ENCODE data around the gene CERS6. TPM values are rescaled to one million over a fixed set of nuclear protein-coding genes. Genes with fewer than 3 reads are reported as not detected.

Gene CERS6
- total RNA-seq, 2 donors from 2014 or later = 7.7 to 21.5 TPM

DNA sequence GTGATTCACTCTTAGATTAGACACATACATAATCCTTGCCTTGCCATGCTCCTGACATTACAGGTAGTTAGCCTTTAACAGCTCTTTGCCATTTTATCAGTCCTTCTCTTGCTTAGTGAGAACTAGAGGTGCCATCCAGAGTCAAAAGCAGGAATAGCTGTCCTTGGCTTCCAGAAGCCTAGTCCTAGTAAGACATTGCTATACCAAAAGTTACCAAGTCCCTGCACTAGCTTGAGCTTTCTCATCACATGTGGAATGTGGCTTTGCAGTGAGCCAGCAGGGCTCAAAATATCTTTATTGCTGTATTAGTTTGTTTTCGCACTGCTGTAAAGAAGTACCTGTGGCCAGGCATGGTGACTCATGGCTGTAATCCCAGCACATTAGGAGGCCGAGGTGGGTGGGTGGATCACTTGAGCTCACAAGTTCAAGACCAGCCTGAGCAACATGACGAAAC lies 241.6 kb downstream of the CERS6 start:
- Mint-ChIP-seq H3K36me3 (ENCODE audit: low read depth) (peaks cover 14% of the 10 kb centered on the region), H3K27me3 (no peaks in the 10 kb centered on the region), H3K4me1 (no peaks in the 10 kb centered on the region), H3K4me3 (no peak overlapping the region), H3K27ac (no peak overlapping the region), H3K9me3 (no peaks in the 10 kb centered on the region)
- no peak for ATAC-seq (replicated peaks)

DNA sequence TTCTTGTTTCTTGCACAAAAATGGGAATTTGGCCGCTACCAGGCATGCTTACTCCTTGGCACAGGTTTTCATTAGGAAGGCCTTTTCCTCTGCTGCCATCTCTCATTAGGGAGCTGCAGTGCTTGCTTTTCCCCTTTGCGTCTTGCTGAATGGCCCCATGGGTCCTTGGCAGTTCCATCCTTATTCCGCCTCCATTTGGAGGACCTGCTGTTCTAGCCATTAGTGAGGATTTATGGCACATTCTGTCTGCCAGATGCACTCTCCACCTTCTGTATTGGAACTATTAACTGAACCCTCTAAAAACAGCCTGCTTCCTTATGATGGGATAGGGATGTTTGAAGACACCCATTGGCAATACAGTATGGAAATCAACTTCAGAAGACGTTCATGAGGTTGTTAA lies 242.9 kb downstream of the CERS6 start:
- Mint-ChIP-seq H3K4me3 (no peak overlapping the region), H3K4me1 (peaks cover 3% of the 10 kb centered on the region), H3K9me3 (no peaks in the 10 kb centered on the region), H3K27me3 (no peaks in the 10 kb centered on the region), H3K27ac (no peak overlapping the region), H3K36me3 (ENCODE audit: low read depth) (peaks cover 14% of the 10 kb centered on the region)
- ATAC-seq (replicated peaks) = no peak

- Mint-ChIP-seq H3K4me3 (no peak overlapping the region), H3K9me3 (no peaks in the 10 kb centered on the region), H3K36me3 (ENCODE audit: low read depth) (peaks cover 14% of the 10 kb centered on the region), H3K4me1 (peaks cover 3% of the 10 kb centered on the region), H3K27ac (no peak overlapping the region), H3K27me3 (no peaks in the 10 kb centered on the region)
- no peak for ATAC-seq (replicated peaks)
These were observed 243.9 kb downstream of the CERS6 start for GRCh38 chr2:168699844-168700417.

- no peaks in the 10 kb centered on the region for H3K27me3 Mint-ChIP-seq
- H3K4me1 Mint-ChIP-seq = peaks cover 3% of the 10 kb centered on the region
- no peak overlapping the region for H3K27ac Mint-ChIP-seq
- ATAC-seq (replicated peaks) = no peak
- H3K9me3 Mint-ChIP-seq = no peaks in the 10 kb centered on the region
- no peak overlapping the region for H3K4me3 Mint-ChIP-seq
- peaks cover 9% of the 10 kb centered on the region for H3K36me3 Mint-ChIP-seq (ENCODE audit: low read depth)
These were observed 244.7 kb downstream of the CERS6 start for GRCh38 chr2:168700615-168701245.

GRCh38 chr2:168702579-168702978 lies 246.5 kb downstream of the CERS6 start:
- no peak for ATAC-seq (replicated peaks)
- H3K9me3 Mint-ChIP-seq = no peaks in the 10 kb centered on the region
- H3K4me3 Mint-ChIP-seq = no peak overlapping the region

DNA sequence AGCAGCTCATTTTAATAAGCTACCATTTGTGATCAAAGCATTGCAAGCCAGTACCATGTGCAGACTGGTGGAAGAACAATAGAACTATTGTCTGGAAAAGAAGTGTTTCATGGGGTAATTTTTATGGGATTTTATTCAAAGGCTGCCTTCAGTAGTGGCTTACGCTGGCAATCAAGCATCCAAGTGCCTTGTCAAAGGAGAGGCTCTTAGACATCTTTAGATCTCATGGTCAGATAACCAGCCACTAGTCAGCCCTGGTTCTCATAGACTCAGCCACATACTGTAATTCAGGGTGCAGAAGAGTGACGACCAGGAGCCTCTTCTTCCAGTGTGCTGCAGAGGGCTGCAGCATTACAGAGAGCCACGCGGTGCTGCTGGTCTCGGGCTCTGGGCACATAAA lies 247.9 kb downstream of the CERS6 start:
- Mint-ChIP-seq H3K27ac (no peak overlapping the region), H3K27me3 (no peaks in the 10 kb centered on the region), H3K36me3 (ENCODE audit: low read depth) (no peaks in the 10 kb centered on the region), H3K4me3 (no peak overlapping the region), H3K9me3 (no peaks in the 10 kb centered on the region), H3K4me1 (peaks cover 3% of the 10 kb centered on the region)
- no peak for ATAC-seq (replicated peaks)

More at GRCh38 chr2:168702579-168702978, 246.5 kb downstream of the CERS6 start:
- Mint-ChIP-seq H3K36me3 (ENCODE audit: low read depth) (no peaks in the 10 kb centered on the region), H3K27ac (no peak overlapping the region), H3K27me3 (no peaks in the 10 kb centered on the region), H3K4me1 (peaks cover 3% of the 10 kb centered on the region)

- no peak for ATAC-seq (replicated peaks)
- Mint-ChIP-seq H3K4me3 (no peak overlapping the region), H3K27ac (no peak overlapping the region), H3K36me3 (ENCODE audit: low read depth) (no peaks in the 10 kb centered on the region), H3K27me3 (no peaks in the 10 kb centered on the region), H3K4me1 (peaks cover 3% of the 10 kb centered on the region), H3K9me3 (no peaks in the 10 kb centered on the region)
These were observed 249.7 kb downstream of the CERS6 start for GRCh38 chr2:168705534-168706470.

GRCh38 chr2:168706806-168707205 lies 250.7 kb downstream of the CERS6 start:
- peaks cover 3% of the 10 kb centered on the region for H3K4me1 Mint-ChIP-seq
- H3K9me3 Mint-ChIP-seq = no peaks in the 10 kb centered on the region
- H3K27me3 Mint-ChIP-seq = no peaks in the 10 kb centered on the region
- H3K27ac Mint-ChIP-seq = no peak overlapping the region
- no peak overlapping the region for H3K4me3 Mint-ChIP-seq
- no peak for ATAC-seq (replicated peaks)
- H3K36me3 Mint-ChIP-seq (ENCODE audit: low read depth) = no peaks in the 10 kb centered on the region

- Mint-ChIP-seq H3K4me3 (no peak overlapping the region), H3K9me3 (no peaks in the 10 kb centered on the region), H3K27me3 (no peaks in the 10 kb centered on the region), H3K27ac (no peak overlapping the region), H3K36me3 (ENCODE audit: low read depth) (no peaks in the 10 kb centered on the region), H3K4me1 (peaks cover 3% of the 10 kb centered on the region)
- no peak for ATAC-seq (replicated peaks)
These were observed 252.0 kb downstream of the CERS6 start for GRCh38 chr2:168708080-168708479.

DNA sequence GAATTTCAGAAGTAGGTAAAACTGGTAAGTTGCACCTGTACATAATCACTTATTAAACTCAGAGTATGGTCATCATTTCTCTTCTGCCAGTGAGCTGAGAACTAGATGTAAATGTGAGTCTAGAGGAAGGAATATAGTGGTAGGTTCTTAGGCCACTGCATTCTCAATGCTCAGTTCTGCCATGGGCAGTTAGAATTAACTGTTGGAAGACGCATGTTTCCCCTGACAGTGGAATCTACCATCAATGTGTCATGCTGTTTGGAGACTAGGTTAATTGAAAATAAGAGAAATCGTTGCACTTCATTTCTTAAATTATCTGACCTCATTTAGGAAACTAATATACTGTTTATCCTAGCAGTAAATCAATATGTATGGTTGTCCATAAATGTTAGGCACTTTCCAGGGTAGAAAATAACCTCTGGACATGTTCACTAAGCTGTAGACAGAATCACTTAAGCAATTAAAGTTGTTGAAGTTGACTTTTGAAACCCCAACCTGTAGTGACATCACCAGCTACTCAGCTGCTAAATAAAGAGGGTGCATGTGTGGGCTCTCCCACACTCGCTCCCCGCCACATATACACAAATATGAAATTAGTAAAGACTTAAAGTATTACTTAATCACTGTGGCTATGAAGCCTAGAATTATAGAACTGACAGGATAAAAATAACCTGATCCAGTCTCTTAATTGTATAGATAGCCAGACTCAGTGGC lies 254.8 kb downstream of the CERS6 start:
- H3K4me3 Mint-ChIP-seq = no peak overlapping the region
- H3K27ac Mint-ChIP-seq = no peak overlapping the region
- no peaks in the 10 kb centered on the region for H3K4me1 Mint-ChIP-seq
- no peaks in the 10 kb centered on the region for H3K27me3 Mint-ChIP-seq
- H3K9me3 Mint-ChIP-seq = no peaks in the 10 kb centered on the region
- H3K36me3 Mint-ChIP-seq (ENCODE audit: low read depth) = no peaks in the 10 kb centered on the region
- no peak for ATAC-seq (replicated peaks)

GRCh38 chr2:168712053-168712452 lies 256.0 kb downstream of the CERS6 start:
- no peak overlapping the region for H3K4me3 Mint-ChIP-seq
- ATAC-seq (replicated peaks) = no peak
- no peaks in the 10 kb centered on the region for H3K4me1 Mint-ChIP-seq
- H3K27me3 Mint-ChIP-seq = no peaks in the 10 kb centered on the region
- no peaks in the 10 kb centered on the region for H3K36me3 Mint-ChIP-seq (ENCODE audit: low read depth)
- no peak overlapping the region for H3K27ac Mint-ChIP-seq
- H3K9me3 Mint-ChIP-seq = no peaks in the 10 kb centered on the region

- H3K36me3 Mint-ChIP-seq (ENCODE audit: low read depth) = no peaks in the 10 kb centered on the region
- H3K27me3 Mint-ChIP-seq = no peaks in the 10 kb centered on the region
- no peaks in the 10 kb centered on the region for H3K9me3 Mint-ChIP-seq
- H3K4me1 Mint-ChIP-seq = peaks cover 12% of the 10 kb centered on the region
- no peak overlapping the region for H3K27ac Mint-ChIP-seq
- H3K4me3 Mint-ChIP-seq = no peak overlapping the region
- no peak for ATAC-seq (replicated peaks)
These were observed 257.3 kb downstream of the CERS6 start for GRCh38 chr2:168713325-168713724.

GRCh38 chr2:168715849-168716248 lies 259.8 kb downstream of the CERS6 start:
- H3K4me1 Mint-ChIP-seq = peaks cover 19% of the 10 kb centered on the region
- no peaks in the 10 kb centered on the region for H3K9me3 Mint-ChIP-seq
- no peak overlapping the region for H3K27ac Mint-ChIP-seq
- no peaks in the 10 kb centered on the region for H3K27me3 Mint-ChIP-seq
- no peaks in the 10 kb centered on the region for H3K36me3 Mint-ChIP-seq (ENCODE audit: low read depth)
- no peak for ATAC-seq (replicated peaks)
- no peak overlapping the region for H3K4me3 Mint-ChIP-seq

- Mint-ChIP-seq H3K27ac (no peak overlapping the region), H3K36me3 (ENCODE audit: low read depth) (no peaks in the 10 kb centered on the region), H3K9me3 (no peaks in the 10 kb centered on the region), H3K27me3 (no peaks in the 10 kb centered on the region), H3K4me3 (no peak overlapping the region), H3K4me1 (peaks cover 19% of the 10 kb centered on the region)
- no peak for ATAC-seq (replicated peaks)
These were observed 260.8 kb downstream of the CERS6 start for GRCh38 chr2:168716839-168717238.

Measured in activated T-helper 17 cell treated with anti-CD3 and anti-CD28 coated beads, Interleukin-2, amount 50 U/mL, for 72 hours (primary cell).